NCI-H2107 (cell line): ENCODE measurements around the gene CORT.
"Not testable (repeated sequence)": the region's sequence is repeated elsewhere in the genome, so short reads cannot be mapped to it uniquely, and the experiment has no call there.

Experiments
- DNase-seq: peaks from one replicate; lab custom pipeline; 2025; lab: John Stamatoyannopoulos, UW

CORT gene, protein sequence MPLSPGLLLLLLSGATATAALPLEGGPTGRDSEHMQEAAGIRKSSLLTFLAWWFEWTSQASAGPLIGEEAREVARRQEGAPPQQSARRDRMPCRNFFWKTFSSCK

DNA sequence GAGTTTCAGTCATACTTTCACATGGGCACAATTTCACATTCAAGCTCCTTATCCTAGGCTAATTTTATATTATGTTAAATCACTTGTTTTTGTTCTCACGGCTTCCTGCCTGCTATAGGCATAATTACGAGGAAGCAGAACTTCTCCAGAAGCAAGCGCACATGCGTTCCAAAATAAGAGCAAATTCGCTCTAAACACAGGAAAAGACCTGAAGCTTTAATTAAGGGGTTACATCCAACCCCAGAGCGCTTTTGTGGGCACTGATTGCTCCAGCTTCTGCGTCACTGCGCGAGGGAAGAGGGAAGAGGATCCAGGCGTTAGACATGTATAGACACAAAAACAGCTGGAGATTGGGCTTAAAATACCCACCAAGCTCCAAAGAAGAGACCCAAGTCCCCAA lies at the start of gene CORT:
Gene CORT, plus strand, starts transcription at position 281 of the 400 bp plus-strand sequence. CDS start 193 bp downstream, outside the sequence.
- DNase-seq: no peak

DNA sequence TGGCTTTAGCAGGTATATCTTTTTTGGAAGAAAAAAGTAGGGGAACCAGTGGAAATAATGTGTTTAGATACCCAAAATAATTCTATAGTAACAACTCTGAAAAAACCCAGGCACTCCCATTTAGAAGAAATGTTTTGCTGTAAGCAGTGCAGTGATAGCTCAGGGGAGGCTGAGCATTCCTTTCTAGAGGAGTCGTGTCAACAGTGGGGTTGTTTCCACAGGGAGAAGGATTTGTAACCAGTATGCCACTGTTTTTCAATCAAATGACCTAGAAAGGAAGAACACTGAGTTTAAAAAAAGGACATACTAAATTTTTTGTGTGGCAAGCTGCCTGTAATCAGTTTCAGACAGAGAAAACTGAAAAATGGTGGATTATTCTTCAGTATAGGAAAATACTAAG lies 48.5 kb upstream of the CORT start:
- DNase-seq: no peak

DNA sequence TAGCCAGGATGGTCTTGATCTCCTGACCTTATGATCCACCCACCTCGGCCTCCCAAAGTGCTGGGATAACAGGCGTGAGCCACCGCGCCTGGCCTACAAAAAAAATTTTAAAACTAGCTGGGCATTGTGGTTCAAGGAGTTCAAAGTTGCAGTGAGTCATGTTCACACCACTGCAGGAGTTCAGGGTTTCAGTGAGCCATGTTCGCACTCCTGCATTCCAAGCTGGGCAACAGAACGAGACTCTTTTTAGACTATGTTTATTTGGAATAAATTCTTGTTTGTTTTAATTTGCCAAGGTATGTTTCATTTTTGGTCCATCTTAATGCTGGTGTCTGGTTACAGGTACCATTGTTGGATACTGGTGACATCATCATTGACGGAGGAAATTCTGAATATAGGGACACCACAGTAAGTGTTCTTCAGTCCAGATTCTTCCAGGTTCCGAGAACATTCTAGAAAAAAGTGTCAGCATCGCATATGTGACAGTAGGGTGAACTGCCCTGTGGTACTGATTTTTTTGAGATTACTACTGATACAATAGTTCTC lies 47.0 kb upstream of the CORT start:
- no peak for DNase-seq

DNA sequence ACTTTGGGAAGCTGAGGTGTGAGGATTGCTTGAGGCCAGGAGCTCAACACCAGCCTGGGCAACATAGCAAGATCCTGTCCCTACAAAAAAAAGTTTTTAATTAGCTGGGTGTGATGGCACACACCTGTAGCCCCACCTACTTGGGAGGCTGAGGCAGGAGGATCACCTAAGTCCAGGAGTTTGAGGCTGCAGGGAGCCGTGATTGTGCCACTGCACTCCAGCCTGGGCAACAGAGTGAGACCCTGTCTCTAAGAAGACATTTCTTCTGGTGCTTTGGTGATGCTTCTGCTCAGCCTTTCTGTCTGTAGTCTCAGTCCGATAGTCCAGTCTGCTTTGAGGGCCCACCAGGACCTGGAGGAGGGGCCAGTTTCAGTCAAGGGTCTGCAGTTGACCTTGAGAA lies 42.6 kb upstream of the CORT start:
- DNase-seq: no peak

- DNase-seq: no peak
Observed at GRCh38 chr1:10415211-10415930, 34.5 kb upstream of the CORT start.

DNA sequence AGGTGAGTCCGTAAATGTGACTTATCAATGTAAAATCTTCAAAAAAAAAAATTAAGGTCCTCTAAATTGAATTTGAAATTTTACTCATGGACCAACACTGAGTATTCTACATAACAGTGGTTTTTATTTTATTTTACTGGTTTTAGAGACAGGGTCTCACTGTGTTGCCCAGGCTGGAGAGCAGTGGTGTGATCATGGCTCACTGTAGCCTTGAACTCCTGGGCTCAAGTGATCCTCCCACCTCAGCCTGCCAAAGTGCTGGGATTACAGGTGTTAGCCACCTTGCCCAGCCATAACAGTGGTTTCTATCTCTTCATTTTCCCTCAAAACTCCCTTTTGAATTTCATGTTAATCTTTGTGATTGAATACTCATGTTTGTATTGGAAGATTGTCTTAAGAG lies 33.9 kb upstream of the CORT start:
- DNase-seq: not testable (repeated sequence)

DNA sequence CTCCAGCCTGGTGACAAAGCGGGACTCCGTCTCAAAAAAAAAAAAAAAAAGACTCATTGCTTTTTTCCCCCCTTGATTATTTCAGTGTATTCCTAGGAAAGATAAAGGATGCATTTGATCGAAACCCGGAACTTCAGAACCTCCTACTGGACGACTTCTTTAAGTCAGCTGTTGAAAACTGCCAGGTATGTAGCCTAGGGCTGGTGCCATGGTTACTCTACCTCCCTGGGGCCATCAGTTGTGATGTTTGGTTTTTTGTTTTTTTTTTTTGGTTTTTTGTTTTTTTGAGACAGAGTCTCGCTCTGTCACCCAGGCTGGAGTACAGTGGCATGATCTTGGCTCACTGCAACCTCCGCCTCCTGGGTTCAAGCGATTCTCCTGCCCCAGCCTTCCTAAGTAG lies 31.1 kb upstream of the CORT start:
- not testable (repeated sequence) for DNase-seq

GRCh38 chr1:10419351-10419750 lies 30.5 kb upstream of the CORT start:
- DNase-seq: no peak

- DNase-seq: no peak
Observed at GRCh38 chr1:10421637-10422036, 28.2 kb upstream of the CORT start.

GRCh38 chr1:10424034-10424433 lies 25.8 kb upstream of the CORT start:
- DNase-seq: no peak

DNA sequence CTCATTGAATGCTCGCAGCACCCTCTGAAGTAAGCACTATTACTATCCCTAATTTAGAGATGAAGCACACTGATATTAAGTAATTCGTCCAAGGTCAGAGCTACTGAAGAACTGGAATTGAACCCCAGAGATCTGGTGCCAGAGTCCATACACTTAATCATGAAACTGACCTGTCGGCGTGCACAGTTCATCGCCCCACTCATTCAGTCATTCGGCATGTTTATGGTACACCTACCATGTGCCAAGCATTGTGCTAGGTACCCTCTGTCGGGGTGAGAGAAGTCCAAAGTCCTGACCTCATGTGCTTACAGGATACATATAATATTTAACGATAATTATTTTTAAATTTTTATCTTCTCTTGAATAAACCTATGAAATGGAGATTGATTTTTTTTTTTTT lies 25.2 kb upstream of the CORT start:
- DNase-seq: no peak

- DNase-seq: not testable (repeated sequence)
Observed at GRCh38 chr1:10425826-10426534, 23.9 kb upstream of the CORT start.

DNA sequence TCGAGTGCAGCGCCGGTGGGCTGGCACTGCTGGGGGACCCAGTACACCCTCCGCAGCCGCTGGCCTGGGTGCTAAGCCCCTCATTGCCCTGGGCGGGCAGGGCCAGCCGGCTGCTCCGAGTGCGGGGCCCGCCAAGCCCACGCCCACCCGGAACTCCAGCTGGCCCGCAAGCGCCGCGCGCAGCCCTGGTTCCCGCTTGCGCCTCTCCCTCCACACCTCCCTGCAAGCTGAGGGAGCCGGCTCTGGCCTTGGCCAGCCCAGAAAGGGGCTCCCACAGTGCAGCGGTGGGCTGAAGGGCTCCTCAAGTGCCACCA lies 23.3 kb upstream of the CORT start:
- DNase-seq: not testable (repeated sequence)

- no peak for DNase-seq
Observed at GRCh38 chr1:10428984-10429383, 20.8 kb upstream of the CORT start.

DNA sequence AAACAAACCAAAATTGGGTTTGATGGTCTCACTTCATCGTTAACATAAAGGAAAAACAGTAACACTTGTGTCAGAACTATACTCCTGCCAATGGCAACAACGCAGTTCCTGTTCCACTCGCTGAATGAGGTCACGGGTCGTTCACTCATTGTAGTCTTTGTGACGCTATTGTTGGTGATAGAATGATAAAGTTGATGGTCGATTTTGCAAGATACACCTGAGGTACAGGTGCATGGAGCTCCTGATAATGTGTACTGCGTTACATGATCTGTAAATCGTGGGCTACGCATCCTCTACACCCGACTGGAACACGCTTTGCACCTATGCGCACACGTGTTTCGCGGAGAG lies 20.0 kb upstream of the CORT start:
- DNase-seq: no peak

GRCh38 chr1:10430216-10431069 lies 19.4 kb upstream of the CORT start, which contains the start of gene CENPS:
TSS of gene CENPS (plus strand) at chr1:10430433. CDS start at chr1:10430518, 85 bp downstream.
- peak; percentile 7 for DNase-seq

DNA sequence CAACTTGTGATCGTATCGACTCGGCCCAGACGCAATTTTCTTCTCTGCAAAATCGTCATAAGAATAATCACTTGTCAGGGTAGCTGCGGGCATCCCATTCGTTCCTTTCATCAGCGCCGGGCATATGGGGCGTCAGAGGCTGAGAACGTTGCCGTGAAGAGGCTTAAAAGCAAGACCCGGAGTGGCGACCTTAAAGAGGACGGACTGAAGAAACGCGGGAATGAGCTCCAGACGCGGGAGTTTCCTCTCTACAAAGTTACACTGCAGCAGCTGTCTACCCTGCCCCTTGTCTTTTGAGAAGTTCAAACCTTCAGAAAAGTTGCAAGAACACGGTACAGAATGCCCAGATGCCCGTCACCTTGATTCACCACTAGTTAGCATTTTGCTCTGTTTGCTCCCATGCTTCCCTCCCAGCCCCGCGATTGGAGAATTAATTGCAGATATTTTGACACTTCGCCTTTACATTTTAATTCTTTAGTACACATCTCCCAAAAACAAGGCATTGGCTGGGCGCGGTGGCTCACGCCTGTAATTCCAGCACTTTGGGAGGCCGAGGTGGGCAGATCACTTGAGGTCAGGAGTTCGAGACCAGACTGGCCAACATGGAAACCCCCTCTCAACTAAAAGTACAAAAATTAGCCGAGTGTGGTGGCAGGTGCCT lies 18.6 kb upstream of the CORT start:
- no peak for DNase-seq

DNA sequence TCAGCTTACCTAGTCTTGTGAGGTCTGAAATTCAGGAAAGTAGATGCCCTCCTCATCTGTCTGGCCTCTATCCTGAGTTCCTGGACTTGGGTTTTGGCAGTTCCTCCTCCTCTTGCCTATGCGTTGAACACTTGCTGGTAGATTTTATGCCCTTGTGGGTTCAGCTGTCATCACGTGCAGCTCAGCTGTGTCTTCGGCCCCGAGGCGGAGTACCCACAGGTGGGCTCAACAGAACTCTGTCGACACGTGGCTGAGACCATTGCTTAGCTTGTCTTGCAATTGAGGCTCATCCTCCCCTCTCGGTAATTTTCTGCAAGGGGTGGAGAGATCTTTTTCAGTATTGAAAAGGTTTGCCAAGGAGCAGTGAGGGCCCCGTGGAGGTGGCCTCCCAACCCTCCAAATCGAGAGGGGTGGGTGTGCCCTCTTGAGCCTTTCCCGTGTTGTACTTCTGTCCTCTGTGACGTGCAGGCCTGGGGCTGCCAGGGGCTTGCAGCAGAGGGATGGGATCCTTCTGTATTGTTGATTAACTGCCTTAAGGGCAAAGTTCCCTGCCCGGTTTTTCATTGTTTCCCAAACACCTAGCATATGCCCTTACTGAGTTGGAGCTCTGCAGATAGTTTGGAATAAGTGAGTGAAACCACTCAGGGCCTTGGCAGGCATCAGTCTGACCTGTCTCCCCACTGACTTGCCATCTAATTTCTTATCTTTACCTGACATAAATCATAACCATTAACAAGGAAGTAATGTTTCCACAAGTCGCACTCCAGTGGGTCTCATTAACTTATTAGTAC lies 16.7 kb upstream of the CORT start:
- DNase-seq: no peak

DNA sequence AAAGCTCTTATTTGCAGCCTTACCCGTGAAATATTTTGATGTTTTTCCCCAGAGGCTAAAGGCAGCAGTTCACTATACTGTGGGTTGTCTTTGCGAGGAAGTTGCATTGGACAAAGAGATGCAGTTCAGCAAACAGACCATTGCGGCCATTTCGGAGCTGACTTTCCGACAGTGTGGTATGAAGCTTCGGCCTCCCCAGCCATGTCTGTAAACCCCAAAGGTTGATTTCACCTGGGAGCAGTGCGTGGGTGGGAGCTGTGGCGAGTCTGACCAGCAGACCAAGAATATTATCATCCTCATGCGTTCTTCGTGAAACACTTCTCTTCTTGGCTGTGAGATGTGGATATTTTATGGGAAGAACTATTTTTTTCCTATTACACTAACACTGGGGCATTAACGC lies 16.0 kb upstream of the CORT start:
- DNase-seq: no peak

- DNase-seq: no peak
Observed at GRCh38 chr1:10434590-10434989, 15.2 kb upstream of the CORT start.

DNA sequence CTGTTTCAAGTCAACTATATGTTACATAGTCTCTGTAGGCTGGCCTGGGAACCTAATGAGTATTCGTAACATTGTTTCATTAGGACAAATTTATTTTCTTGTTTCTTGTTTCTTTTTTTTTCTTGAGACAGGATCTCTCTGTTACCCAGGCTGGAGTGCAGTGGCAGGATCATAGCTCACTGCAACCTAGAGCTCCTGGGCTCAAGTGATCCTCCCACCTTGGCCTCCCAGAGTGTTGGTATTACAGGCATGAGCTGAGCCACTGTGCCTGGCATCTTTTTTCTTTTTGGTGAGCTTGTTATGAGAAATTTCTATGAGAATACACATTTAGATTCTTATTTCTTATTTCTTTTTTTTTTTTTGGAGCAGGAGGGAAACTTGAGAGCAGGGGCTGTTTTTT lies 12.8 kb upstream of the CORT start:
- DNase-seq: no peak
